Tibial nerve (tissue), 3 donors: ENCODE results near the gene ERP44.

Source experiments
- POLR2A ChIP-seq, 2 donors: fragments of 450-650 bp; IDR thresholded peaks; one replicate each; pipeline ENCODE4 v1.6.1; 2017; ENCODE audit warnings: antibody characterized with exemption in 2 of 2, mild to moderate bottlenecking in 2 of 2, moderate library complexity in 2 of 2
- TF ChIP-seq, protein P1 (sequence below), 5 experiments: fragments of 200-600 bp in 3 of 5; fragments of 450-650 bp in 2 of 5; sonication (generic) in 3 of 5; IDR thresholded peaks; one replicate each; pipeline ENCODE4 v1.5.1; 2016 to 2019; ENCODE audit warnings: antibody characterized with exemption in 5 of 5, mild to moderate bottlenecking in 3 of 5, moderate library complexity in 2 of 5

DNA sequence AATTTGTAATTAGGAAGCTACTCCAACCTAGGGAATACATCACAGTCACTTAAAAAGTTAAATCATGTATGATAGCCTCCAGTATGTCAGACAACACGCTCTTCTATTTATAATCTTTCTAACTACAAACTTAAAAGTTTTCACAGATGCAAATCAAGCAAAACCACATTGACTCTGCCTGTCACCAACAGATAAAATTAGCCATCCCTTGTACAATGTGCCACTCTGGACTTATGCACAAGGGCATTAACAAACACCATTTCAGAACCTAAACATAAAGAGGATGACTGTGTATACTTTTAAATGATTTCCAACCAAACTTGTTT lies 14.7 kb downstream of the ERP44 start:
- TF ChIP-seq, protein P1, sequence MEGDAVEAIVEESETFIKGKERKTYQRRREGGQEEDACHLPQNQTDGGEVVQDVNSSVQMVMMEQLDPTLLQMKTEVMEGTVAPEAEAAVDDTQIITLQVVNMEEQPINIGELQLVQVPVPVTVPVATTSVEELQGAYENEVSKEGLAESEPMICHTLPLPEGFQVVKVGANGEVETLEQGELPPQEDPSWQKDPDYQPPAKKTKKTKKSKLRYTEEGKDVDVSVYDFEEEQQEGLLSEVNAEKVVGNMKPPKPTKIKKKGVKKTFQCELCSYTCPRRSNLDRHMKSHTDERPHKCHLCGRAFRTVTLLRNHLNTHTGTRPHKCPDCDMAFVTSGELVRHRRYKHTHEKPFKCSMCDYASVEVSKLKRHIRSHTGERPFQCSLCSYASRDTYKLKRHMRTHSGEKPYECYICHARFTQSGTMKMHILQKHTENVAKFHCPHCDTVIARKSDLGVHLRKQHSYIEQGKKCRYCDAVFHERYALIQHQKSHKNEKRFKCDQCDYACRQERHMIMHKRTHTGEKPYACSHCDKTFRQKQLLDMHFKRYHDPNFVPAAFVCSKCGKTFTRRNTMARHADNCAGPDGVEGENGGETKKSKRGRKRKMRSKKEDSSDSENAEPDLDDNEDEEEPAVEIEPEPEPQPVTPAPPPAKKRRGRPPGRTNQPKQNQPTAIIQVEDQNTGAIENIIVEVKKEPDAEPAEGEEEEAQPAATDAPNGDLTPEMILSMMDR (IDR thresholded peaks at IDR 0.05): no peak
- TF ChIP-seq POLR2A (IDR thresholded peaks at IDR 0.05): no peak
